GM23338 (cell line): ENCODE results near the gene PHACTR2. TPM values are rescaled to one million over a fixed set of nuclear protein-coding genes. Genes with fewer than 3 reads are reported as not detected.

Source experiments
- ATAC-seq: fragments of 200-7000 bp; cut with Tn5 transposase; 3 replicates; pipeline ENCODE4 v1.9.1; 2020
- DNase-seq: peaks from one replicate; pipeline ENCODE4 v3.0.0-alpha.2; 2015; ENCODE audit warnings: low spot score
- H2AFZ ChIP-seq: fragments of 200-600 bp; sonication (generic); 2 replicates; pipeline ENCODE4 v1.8.0; 2016; ENCODE audit warnings: antibody characterized with exemption, mild to moderate bottlenecking, moderate library complexity
- H3F3A ChIP-seq: fragments of 200-600 bp; sonication (generic); replicated peaks from 2 replicates; pipeline ENCODE4 v1.8.0; 2017; ENCODE audit warnings: antibody characterized with exemption, mixed run types, low read depth
- H3K27ac ChIP-seq: fragments of 200-600 bp; sonication (generic); 2 replicates; pipeline ENCODE4 v1.6.1; 2016; ENCODE audit warnings: low read depth
- H3K27me3 ChIP-seq: fragments of 200-600 bp; sonication (generic); 2 replicates; pipeline ENCODE4 v1.8.0; 2016; ENCODE audit warnings: mild to moderate bottlenecking, mixed run types, moderate library complexity; ENCODE audit not compliant: insufficient read depth
- H3K36me3 ChIP-seq: fragments of 200-600 bp; sonication (generic); 2 replicates; pipeline ENCODE4 v1.8.0; 2016; ENCODE audit warnings: mild to moderate bottlenecking; ENCODE audit not compliant: insufficient read depth
- H3K4me1 ChIP-seq: fragments of 200-600 bp; sonication (generic); 2 replicates; pipeline ENCODE4 v1.8.0; 2016; ENCODE audit warnings: mild to moderate bottlenecking, moderate library complexity; ENCODE audit not compliant: insufficient read depth
- H3K4me2 ChIP-seq: fragments of 200-600 bp; sonication (generic); 2 replicates; pipeline ENCODE4 v1.7.1; 2017; ENCODE audit warnings: mixed run types
- H3K4me3 ChIP-seq: fragments of 200-600 bp; sonication (generic); 2 replicates; pipeline ENCODE4 v1.6.1; 2016; ENCODE audit warnings: mixed run types
- H3K79me2 ChIP-seq: fragments of 200-600 bp; sonication (generic); replicated peaks from 2 replicates; pipeline ENCODE4 v1.8.0; 2017; ENCODE audit warnings: mild to moderate bottlenecking; ENCODE audit not compliant: insufficient read depth
- H3K9me2 ChIP-seq: fragments of 200-600 bp; sonication (generic); 2 replicates; pipeline ENCODE4 v1.8.0; 2017; ENCODE audit not compliant: insufficient read depth
- H4K20me1 ChIP-seq: fragments of 200-600 bp; sonication (generic); replicated peaks from 2 replicates; pipeline ENCODE4 v1.8.0; 2017; ENCODE audit warnings: mild to moderate bottlenecking; ENCODE audit not compliant: insufficient read depth
- H3K27ac Mint-ChIP-seq: 2 replicates; pipeline ENCODE4 v1.8.0; 2020; ENCODE audit warnings: inconsistent platforms, mild to moderate bottlenecking, moderate library complexity, mixed read lengths
- H3K27me3 Mint-ChIP-seq: 3 replicates; pipeline ENCODE4 v1.8.0; 2022; ENCODE audit warnings: low read depth, mild to moderate bottlenecking, moderate library complexity, mixed read lengths, inconsistent platforms; ENCODE audit not compliant: insufficient read depth, poor library complexity
- H3K36me3 Mint-ChIP-seq: 3 replicates; pipeline ENCODE4 v1.8.0; 2021; ENCODE audit warnings: low read depth, mild to moderate bottlenecking, inconsistent platforms, moderate library complexity, mixed read lengths
- H3K4me1 Mint-ChIP-seq: 3 replicates; pipeline ENCODE4 v1.8.0; 2020; ENCODE audit warnings: mild to moderate bottlenecking, inconsistent platforms, mixed read lengths
- H3K4me3 Mint-ChIP-seq: 3 replicates; pipeline ENCODE4 v1.8.0; 2021; ENCODE audit warnings: moderate library complexity, mild to moderate bottlenecking, inconsistent platforms, mixed read lengths
- H3K9me3 Mint-ChIP-seq: 3 replicates; pipeline ENCODE4 v1.8.0; 2020; ENCODE audit warnings: moderate library complexity, mild to moderate bottlenecking, inconsistent platforms, mixed read lengths
- EZH2 ChIP-seq: fragments of 200-600 bp; sonication (generic); IDR thresholded peaks from one replicate; pipeline ENCODE4 v1.8.0; 2017; ENCODE audit warnings: antibody characterized with exemption, mild to moderate bottlenecking, low read depth; ENCODE audit not compliant: unreplicated experiment
- EZH2phosphoT487 ChIP-seq: fragments of 200-600 bp; sonication (generic); IDR thresholded peaks from one replicate; pipeline ENCODE4 v1.8.1; 2018; ENCODE audit warnings: antibody characterized with exemption; ENCODE audit not compliant: unreplicated experiment
- NANOG ChIP-seq: IDR thresholded peaks from 2 replicates; pipeline ENCODE4 v1.6.1; 2016; ENCODE audit warnings: antibody characterized with exemption, borderline replicate concordance
- POLR2AphosphoS5 ChIP-seq: IDR thresholded peaks from 2 replicates; pipeline ENCODE4 v1.6.1; 2016; ENCODE audit warnings: antibody characterized with exemption, low read depth
- ZNF114 ChIP-seq: fragments of 250-450 bp; sonication (Bioruptor Pico); IDR thresholded peaks from 2 replicates; pipeline ENCODE4 v1.5.0; 2020; ENCODE audit warnings: mild to moderate bottlenecking, moderate library complexity
- long read RNA-seq: library from polyadenylated mRNA; unstranded; transcript quantifications from one replicate; pipeline ENCODE4 v2.0.0, GENCODE V29; 2020; ENCODE audit not compliant: unreplicated experiment
- polyA plus RNA-seq: library from polyadenylated mRNA; unstranded; fragments of >200 nt; fragmentation: Nextera tagmentation; extraction: Ambion mirVana; gene quantifications from 2 replicates; pipeline ENCODE4 v1.2.1, GENCODE V29; 2016
- total RNA-seq: library from RNA; depleted of rRNA; stranded (reverse); fragments of >200 nt; shearing (Covaris generic); gene quantifications from 2 replicates; pipeline ENCODE4 v1.2.3, GENCODE V29; 2014; rRNA removed
- TF ChIP-seq, protein P1 (sequence below): IDR thresholded peaks from 2 replicates; pipeline ENCODE4 v1.6.1; 2016; ENCODE audit warnings: antibody characterized with exemption
- TF ChIP-seq, protein P2 (sequence below): fragments of 250-450 bp; sonication (Bioruptor Pico); IDR thresholded peaks from 2 replicates; pipeline ENCODE4 v1.5.0; 2020; ENCODE audit warnings: mild to moderate bottlenecking, moderate library complexity
- TF ChIP-seq, protein P3 (sequence below), 2 experiments: fragments of 200-600 bp in 1 of 2; sonication (generic) in 1 of 2; conservative IDR thresholded peaks; 2 replicates each; pipeline versions ENCODE4 v1.5.1 to v1.6.1; 2016 to 2017; ENCODE audit warnings: antibody characterized with exemption in 2 of 2, low read depth in 2 of 2, mild to moderate bottlenecking in 2 of 2, moderate library complexity in 1 of 2

PHACTR2 gene
- total RNA-seq = 44.7 and 67.7 TPM in 2 replicates
- polyA plus RNA-seq = 77.4 and 105 TPM in 2 replicates
- long read RNA-seq, full-length matches to known transcripts = 4 of 27 reads
- long read RNA-seq, partial matches to known transcripts = 18 of 27 reads
- long read RNA-seq, other reads (novel, unspliced or antisense) = 5 of 27 reads

DNA sequence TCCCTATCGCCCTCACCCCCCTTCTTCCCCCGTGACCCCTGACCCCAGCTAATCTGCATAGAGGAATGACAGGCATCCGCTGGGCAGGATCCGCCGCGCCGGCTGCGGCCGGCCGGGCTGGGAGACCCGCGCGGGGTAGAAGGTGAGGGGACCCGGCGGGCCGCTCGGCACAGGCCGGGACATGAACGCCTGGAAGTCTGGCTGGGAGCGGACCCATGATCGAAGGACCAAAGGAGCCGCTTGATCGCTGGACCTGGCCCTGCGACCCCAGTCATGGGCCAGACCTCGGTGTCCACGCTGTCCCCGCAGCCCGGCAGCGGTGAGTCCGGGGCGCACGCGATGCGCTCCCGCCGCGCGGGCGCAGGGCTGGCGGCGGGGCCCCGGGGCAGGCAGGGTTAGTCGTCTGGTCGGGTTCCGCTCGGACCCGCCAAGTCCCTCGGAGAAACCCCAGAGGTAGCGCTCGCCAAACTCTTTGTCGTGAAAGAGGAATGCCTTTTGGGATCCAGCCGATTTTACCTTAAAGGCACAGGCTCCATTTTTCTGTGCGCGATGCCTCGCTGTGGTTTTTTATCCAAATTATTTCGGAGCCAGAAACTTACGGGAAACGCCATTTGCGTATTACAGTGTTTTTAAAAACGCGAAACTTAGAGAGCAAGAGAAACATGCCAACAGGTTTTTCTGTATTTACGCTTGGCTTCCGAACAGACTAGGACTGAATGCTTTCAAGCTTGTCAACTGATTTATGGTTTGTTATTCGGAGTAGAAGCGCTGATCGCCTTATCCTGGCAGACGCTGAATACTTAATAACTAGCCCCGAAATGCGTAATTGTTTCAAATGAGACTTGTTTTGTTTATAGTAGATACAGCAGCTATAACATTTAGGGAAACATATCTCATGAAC, at the start of gene PHACTR2:
Gene PHACTR2, plus strand, starts transcription at position 75 of the 901 bp plus-strand sequence. Its CDS starts 199 bp downstream, at position 274.
- no peak within 1 kb of the TSS for H3K27ac Mint-ChIP-seq
- H3K4me2 ChIP-seq = peak within 1 kb of the TSS; percentile 76
- H3K36me3 Mint-ChIP-seq = peaks cover 14% of the 10 kb centered on the region
- no peaks in the 10 kb centered on the region for H3F3A ChIP-seq
- ATAC-seq = peak; percentile 91
- H3K9me3 Mint-ChIP-seq = peaks cover 12% of the 10 kb centered on the region
- no peaks in the 10 kb centered on the region for H3K27me3 ChIP-seq
- no peaks in the 10 kb centered on the region for H3K9me2 ChIP-seq
- H3K4me1 ChIP-seq = peaks cover 59% of the 10 kb centered on the region
- H3K4me3 Mint-ChIP-seq = peak within 1 kb of the TSS; percentile 88
- 0 out of 2 replicates have a peak, but pooled peaks cover 4% of the 10 kb centered on the region for H4K20me1 ChIP-seq
- H3K36me3 ChIP-seq = no peaks in the 10 kb centered on the region
- H2AFZ ChIP-seq = peak within 1 kb of the TSS; percentile 40; the same call in 1 of the 2 replicates
- peak; percentile 91 for DNase-seq
- H3K4me3 ChIP-seq = peak within 1 kb of the TSS; percentile 79
- H3K27me3 Mint-ChIP-seq = no peaks in the 10 kb centered on the region
- peaks cover 49% of the 10 kb centered on the region for H3K79me2 ChIP-seq
- H3K4me1 Mint-ChIP-seq = peaks cover 60% of the 10 kb centered on the region
- peak within 1 kb of the TSS; percentile 82 for H3K27ac ChIP-seq
- TF ChIP-seq POLR2AphosphoS5 = peak; percentile 58
- no peak for TF ChIP-seq ZNF114

DNA sequence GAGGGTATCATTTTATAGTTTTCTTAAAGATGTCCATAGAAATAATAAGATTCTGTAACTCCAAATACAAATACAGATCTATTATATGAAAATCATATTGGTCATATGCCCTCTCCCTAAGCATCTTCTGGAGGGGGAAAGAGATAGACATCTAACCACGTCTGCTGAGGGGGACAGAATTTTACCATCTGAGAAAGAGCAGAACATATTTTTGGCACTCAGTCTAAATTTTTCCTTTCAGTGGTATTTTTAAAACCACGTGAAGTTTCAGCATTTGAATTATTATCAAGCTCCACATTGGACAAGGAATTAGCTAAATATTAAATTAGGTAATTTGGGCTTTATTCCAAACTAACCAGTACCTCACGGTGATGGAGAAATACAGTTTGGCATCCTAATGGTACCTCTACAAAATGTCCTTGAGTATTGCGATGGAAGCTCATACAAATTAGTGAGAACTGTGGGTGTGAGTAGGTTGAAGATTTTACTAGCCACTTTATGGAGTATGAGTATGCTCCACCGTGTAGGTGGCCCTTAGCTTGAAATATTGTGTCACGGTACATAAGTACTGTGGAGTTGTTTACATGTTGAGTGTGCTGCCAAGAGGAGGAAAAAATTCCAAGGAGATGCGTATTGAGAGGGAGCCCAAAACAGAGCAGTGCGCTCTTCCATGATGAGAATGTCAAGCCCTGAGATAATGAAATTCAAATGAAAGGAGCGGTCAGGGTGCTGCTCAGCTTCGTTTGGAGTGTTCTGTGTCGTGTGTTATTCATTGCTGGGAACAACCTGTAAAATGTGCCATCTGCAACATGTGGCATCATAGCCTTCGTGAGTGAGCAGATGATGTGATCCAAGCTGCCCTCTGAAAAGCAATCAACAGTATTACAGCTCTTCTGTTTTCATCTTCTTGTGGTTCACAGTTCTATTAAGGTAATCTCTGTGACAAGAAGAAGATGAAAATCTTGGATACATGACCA, 48.4 kb upstream of the PHACTR2 start:
- DNase-seq (no peak), ATAC-seq (no peak)
- H3K4me3 Mint-ChIP-seq = no peak overlapping the region
- Histone ChIP-seq H3K4me2 (no peak overlapping the region), H3K36me3 (no peaks in the 10 kb centered on the region), H3K27me3 (no peaks in the 10 kb centered on the region), H2AFZ (no peak overlapping the region; the same call in 1 of the 2 replicates), H3F3A (no peaks in the 10 kb centered on the region), H3K4me1 (0 out of 2 replicates have a peak, but pooled peaks cover 2% of the 10 kb centered on the region), H3K27ac (no peak overlapping the region), H3K4me3 (no peak overlapping the region), H3K9me2 (no peaks in the 10 kb centered on the region), H3K79me2 (no peaks in the 10 kb centered on the region), H4K20me1 (no peaks in the 10 kb centered on the region)
- H3K36me3 Mint-ChIP-seq = no peaks in the 10 kb centered on the region
- no peaks in the 10 kb centered on the region for H3K9me3 Mint-ChIP-seq
- H3K4me1 Mint-ChIP-seq = peaks cover under 1% of the 10 kb centered on the region; the same call in 1 of the 3 replicates
- no peak overlapping the region for H3K27ac Mint-ChIP-seq
- peaks cover 2% of the 10 kb centered on the region for H3K27me3 Mint-ChIP-seq
- TF ChIP-seq NANOG (no peak), EZH2 (no peak), EZH2phosphoT487 (no peak)
- TF ChIP-seq, protein P1, sequence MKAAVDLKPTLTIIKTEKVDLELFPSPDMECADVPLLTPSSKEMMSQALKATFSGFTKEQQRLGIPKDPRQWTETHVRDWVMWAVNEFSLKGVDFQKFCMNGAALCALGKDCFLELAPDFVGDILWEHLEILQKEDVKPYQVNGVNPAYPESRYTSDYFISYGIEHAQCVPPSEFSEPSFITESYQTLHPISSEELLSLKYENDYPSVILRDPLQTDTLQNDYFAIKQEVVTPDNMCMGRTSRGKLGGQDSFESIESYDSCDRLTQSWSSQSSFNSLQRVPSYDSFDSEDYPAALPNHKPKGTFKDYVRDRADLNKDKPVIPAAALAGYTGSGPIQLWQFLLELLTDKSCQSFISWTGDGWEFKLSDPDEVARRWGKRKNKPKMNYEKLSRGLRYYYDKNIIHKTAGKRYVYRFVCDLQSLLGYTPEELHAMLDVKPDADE = no peak
- TF ChIP-seq, protein P2, sequence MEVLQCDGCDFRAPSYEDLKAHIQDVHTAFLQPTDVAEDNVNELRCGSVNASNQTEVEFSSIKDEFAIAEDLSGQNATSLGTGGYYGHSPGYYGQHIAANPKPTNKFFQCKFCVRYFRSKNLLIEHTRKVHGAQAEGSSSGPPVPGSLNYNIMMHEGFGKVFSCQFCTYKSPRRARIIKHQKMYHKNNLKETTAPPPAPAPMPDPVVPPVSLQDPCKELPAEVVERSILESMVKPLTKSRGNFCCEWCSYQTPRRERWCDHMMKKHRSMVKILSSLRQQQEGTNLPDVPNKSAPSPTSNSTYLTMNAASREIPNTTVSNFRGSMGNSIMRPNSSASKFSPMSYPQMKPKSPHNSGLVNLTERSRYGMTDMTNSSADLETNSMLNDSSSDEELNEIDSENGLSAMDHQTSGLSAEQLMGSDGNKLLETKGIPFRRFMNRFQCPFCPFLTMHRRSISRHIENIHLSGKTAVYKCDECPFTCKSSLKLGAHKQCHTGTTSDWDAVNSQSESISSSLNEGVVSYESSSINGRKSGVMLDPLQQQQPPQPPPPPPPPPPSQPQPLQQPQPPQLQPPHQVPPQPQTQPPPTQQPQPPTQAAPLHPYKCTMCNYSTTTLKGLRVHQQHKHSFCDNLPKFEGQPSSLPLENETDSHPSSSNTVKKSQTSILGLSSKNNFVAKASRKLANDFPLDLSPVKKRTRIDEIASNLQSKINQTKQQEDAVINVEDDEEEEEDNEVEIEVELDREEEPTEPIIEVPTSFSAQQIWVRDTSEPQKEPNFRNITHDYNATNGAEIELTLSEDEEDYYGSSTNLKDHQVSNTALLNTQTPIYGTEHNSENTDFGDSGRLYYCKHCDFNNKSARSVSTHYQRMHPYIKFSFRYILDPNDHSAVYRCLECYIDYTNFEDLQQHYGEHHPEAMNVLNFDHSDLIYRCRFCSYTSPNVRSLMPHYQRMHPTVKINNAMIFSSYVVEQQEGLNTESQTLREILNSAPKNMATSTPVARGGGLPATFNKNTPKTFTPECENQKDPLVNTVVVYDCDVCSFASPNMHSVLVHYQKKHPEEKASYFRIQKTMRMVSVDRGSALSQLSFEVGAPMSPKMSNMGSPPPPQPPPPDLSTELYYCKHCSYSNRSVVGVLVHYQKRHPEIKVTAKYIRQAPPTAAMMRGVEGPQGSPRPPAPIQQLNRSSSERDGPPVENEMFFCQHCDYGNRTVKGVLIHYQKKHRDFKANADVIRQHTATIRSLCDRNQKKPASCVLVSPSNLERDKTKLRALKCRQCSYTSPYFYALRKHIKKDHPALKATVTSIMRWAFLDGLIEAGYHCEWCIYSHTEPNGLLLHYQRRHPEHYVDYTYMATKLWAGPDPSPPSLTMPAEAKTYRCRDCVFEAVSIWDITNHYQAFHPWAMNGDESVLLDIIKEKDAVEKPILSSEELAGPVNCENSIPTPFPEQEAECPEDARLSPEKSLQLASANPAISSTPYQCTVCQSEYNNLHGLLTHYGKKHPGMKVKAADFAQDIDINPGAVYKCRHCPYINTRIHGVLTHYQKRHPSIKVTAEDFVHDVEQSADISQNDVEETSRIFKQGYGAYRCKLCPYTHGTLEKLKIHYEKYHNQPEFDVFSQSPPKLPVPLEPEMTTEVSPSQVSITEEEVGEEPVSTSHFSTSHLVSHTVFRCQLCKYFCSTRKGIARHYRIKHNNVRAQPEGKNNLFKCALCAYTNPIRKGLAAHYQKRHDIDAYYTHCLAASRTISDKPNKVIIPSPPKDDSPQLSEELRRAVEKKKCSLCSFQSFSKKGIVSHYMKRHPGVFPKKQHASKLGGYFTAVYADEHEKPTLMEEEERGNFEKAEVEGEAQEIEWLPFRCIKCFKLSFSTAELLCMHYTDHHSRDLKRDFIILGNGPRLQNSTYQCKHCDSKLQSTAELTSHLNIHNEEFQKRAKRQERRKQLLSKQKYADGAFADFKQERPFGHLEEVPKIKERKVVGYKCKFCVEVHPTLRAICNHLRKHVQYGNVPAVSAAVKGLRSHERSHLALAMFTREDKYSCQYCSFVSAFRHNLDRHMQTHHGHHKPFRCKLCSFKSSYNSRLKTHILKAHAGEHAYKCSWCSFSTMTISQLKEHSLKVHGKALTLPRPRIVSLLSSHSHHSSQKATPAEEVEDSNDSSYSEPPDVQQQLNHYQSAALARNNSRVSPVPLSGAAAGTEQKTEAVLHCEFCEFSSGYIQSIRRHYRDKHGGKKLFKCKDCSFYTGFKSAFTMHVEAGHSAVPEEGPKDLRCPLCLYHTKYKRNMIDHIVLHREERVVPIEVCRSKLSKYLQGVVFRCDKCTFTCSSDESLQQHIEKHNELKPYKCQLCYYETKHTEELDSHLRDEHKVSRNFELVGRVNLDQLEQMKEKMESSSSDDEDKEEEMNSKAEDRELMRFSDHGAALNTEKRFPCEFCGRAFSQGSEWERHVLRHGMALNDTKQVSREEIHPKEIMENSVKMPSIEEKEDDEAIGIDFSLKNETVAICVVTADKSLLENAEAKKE = no peak
- TF ChIP-seq, protein P3, sequence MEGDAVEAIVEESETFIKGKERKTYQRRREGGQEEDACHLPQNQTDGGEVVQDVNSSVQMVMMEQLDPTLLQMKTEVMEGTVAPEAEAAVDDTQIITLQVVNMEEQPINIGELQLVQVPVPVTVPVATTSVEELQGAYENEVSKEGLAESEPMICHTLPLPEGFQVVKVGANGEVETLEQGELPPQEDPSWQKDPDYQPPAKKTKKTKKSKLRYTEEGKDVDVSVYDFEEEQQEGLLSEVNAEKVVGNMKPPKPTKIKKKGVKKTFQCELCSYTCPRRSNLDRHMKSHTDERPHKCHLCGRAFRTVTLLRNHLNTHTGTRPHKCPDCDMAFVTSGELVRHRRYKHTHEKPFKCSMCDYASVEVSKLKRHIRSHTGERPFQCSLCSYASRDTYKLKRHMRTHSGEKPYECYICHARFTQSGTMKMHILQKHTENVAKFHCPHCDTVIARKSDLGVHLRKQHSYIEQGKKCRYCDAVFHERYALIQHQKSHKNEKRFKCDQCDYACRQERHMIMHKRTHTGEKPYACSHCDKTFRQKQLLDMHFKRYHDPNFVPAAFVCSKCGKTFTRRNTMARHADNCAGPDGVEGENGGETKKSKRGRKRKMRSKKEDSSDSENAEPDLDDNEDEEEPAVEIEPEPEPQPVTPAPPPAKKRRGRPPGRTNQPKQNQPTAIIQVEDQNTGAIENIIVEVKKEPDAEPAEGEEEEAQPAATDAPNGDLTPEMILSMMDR (conservative IDR thresholded peaks at IDR 0.05; ENCODE audit: low read depth in 2 of 2) = no peak
